ENCODE data around the gene METTL16.

- TF ChIP-seq CTCF (IDR thresholded peaks at IDR 0.05), result no peak
- TF ChIP-seq POLR2AphosphoS5 (IDR thresholded peaks at IDR 0.05), result no peak
- no peak for TF ChIP-seq POLR2A (IDR thresholded peaks at IDR 0.05)
Observed at GRCh38 chr17:2462481-2462880, 49.2 kb downstream of the METTL16 start.

Data from prostate gland (tissue), 2 donors.